Smooth muscle cell of the umbilical artery (primary cell): ENCODE measurements around the gene GRPR. TPM values are rescaled to one million over a fixed set of nuclear protein-coding genes. Genes with fewer than 3 reads are reported as not detected.

ENCODE experiments used
- total RNA-seq: library from RNA; depleted of rRNA; stranded (reverse); fragments of >200 nt; gene quantifications from 2 replicates; pipeline ENCODE4 v1.2.3, GENCODE V29; 2014

The GRPR gene
- total RNA-seq: under 0.01 and 0.05 TPM in 2 replicates

DNA sequence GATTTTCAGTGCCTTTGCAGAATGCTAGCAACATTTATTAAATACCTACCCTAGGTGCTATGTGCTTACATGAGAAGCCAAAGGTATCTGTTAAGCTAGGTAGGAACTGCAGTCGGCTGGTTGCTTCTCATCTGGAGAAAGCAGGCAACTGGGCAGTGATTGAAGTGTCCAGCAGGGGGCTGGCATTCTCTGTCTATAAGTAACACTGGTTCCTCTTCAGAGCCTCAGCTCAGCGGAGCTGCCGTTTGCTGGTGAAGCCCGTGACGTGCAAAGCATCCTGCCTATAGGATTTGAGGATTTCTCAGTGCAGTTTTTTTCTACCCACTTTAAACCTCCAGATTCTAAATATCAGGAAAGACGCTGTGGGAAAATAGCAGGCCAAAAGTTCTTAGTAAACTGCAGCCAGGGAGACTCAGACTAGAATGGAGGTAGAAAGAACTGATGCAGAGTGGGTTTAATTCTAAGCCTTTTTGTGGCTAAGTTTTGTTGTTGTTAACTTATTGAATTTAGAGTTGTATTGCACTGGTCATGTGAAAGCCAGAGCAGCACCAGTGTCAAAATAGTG, at the start of gene GRPR:
Gene GRPR, plus strand, starts transcription at position 344 of the 565 bp plus-strand sequence. CDS start 389 bp downstream, outside the sequence.

DNA sequence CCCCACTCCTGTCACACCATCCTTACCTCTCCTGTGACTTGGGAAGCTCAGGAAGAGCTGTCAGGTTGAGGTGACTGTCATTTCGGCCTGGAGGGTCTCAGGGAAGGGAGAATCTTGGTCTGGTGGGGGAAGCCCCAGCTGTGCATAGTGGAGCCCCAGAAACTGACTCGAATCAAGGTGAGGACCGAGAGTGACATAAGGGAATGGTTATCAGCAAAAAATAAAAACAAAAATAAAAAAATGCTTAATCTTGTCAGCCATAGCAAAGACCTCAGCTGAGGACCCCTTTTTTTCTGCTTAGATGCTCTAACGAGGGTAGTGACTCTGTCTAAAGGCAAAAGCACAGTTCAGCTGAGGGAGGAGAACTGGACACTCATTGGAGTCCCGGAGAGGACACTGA, 43.8 kb downstream of the GRPR start, which contains the start of gene MAGEB17:
Gene MAGEB17, plus strand, starts transcription at position 301 of the 400 bp plus-strand sequence. CDS start 2,902 bp downstream, outside the sequence.

Other genes with a start within 250 kb of the GRPR start
- gene MAGEB17, start 43.9 kb downstream of the GRPR start, total RNA-seq: not detected in 2 replicates